ENCODE results near the gene LAMC2.

DNA sequence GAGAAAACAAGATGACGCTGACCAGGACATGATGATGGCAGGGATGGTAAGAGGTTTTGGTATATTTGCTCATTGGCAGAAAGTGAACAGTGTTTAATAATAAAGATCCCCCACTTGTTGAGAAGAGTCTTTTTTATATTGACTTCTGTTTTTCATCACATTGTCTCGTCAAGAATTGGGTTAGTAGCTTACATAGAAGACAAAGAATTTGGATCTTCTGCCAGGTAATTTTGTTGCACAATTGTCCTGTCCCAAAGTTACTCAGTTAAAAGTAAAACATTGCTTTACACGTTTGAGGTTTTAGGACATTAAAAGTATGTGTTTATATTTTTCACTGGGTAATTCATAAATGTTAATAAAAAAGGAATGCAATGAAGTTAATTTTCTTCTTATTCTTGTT lies 48.3 kb upstream of the LAMC2 start:
- TF ChIP-seq, protein P1, sequence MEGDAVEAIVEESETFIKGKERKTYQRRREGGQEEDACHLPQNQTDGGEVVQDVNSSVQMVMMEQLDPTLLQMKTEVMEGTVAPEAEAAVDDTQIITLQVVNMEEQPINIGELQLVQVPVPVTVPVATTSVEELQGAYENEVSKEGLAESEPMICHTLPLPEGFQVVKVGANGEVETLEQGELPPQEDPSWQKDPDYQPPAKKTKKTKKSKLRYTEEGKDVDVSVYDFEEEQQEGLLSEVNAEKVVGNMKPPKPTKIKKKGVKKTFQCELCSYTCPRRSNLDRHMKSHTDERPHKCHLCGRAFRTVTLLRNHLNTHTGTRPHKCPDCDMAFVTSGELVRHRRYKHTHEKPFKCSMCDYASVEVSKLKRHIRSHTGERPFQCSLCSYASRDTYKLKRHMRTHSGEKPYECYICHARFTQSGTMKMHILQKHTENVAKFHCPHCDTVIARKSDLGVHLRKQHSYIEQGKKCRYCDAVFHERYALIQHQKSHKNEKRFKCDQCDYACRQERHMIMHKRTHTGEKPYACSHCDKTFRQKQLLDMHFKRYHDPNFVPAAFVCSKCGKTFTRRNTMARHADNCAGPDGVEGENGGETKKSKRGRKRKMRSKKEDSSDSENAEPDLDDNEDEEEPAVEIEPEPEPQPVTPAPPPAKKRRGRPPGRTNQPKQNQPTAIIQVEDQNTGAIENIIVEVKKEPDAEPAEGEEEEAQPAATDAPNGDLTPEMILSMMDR (conservative IDR thresholded peaks at IDR 0.05; ENCODE audit: low read length) = no peak
- no peak for TF ChIP-seq EZH2phosphoT487 (IDR thresholded peaks at IDR 0.05; ENCODE audit: borderline replicate concordance, low read depth, low read length)
